WTC11 (cell line): ENCODE measurements around the gene NECTIN4. TPM values are rescaled to one million over a fixed set of nuclear protein-coding genes. Genes with fewer than 3 reads are reported as not detected.

Source experiments
- ATAC-seq: fragments of 200-7000 bp; cut with Tn5 transposase; 2 replicates; pipeline ENCODE4 v1.10.0; 2021; ENCODE audit warnings: mild to moderate bottlenecking, moderate library complexity
- CTCF ChIA-PET: fragments of 300-600 bp; sonication (Branson Sonifier 250); formaldehyde crosslinking; loops from one replicate; lab custom pipeline; 2021; ENCODE audit warnings: antibody characterized with exemption; lab: Charles Lee
- POLR2A ChIA-PET: fragments of 350-600 bp; sonication (Branson Sonifier 250); formaldehyde crosslinking; loops from one replicate; lab custom pipeline; 2021; ENCODE audit warnings: antibody characterized with exemption; lab: Charles Lee
- DNase-seq: peaks from one replicate; pipeline ENCODE4 v3.0.0; 2021; ENCODE audit warnings: low spot score
- H3K27ac Mint-ChIP-seq: 2 replicates; pipeline ENCODE4 v1.8.0; 2021; ENCODE audit warnings: mixed read lengths
- H3K27me3 Mint-ChIP-seq: 2 replicates; pipeline ENCODE4 v1.8.0; 2021; ENCODE audit warnings: low read depth, mild to moderate bottlenecking, moderate library complexity, mixed read lengths
- H3K36me3 Mint-ChIP-seq: 2 replicates; pipeline ENCODE4 v1.8.0; 2021; ENCODE audit warnings: mixed read lengths
- H3K4me1 Mint-ChIP-seq: 2 replicates; pipeline ENCODE4 v1.8.0; 2022; ENCODE audit warnings: mixed read lengths
- H3K4me3 Mint-ChIP-seq: 2 replicates; pipeline ENCODE4 v1.8.0; 2021; ENCODE audit warnings: mild to moderate bottlenecking, moderate library complexity, mixed read lengths
- H3K9me3 Mint-ChIP-seq: 2 replicates; pipeline ENCODE4 v1.8.0; 2021; ENCODE audit warnings: mixed read lengths
- FOXJ3 ChIP-seq: sonication (generic); formaldehyde crosslinking; IDR thresholded peaks from 2 replicates; pipeline ENCODE4 v1.9.0; 2021; ENCODE audit warnings: missing genetic modification reagents, mild to moderate bottlenecking, borderline replicate concordance
- FOXK1 ChIP-seq: sonication (generic); formaldehyde crosslinking; IDR thresholded peaks from 2 replicates; pipeline ENCODE4 v1.8.0; 2022; ENCODE audit warnings: mild to moderate bottlenecking, moderate library complexity, missing genetic modification reagents
- KAT7 ChIP-seq: sonication (generic); formaldehyde crosslinking; IDR thresholded peaks from 2 replicates; pipeline ENCODE4 v1.8.1; 2023; ENCODE audit warnings: missing genetic modification reagents, mild to moderate bottlenecking, borderline replicate concordance
- NFATC4 ChIP-seq: fragments of 250-450 bp; sonication (Bioruptor Pico); IDR thresholded peaks from 2 replicates; pipeline ENCODE4 v1.9.0; 2021; ENCODE audit warnings: mild to moderate bottlenecking
- NR2C2 ChIP-seq: sonication (generic); formaldehyde crosslinking; IDR thresholded peaks from 2 replicates; pipeline ENCODE4 v1.8.0; 2022; ENCODE audit warnings: mild to moderate bottlenecking, missing genetic modification reagents
- NR3C1 ChIP-seq: sonication (generic); formaldehyde crosslinking; conservative IDR thresholded peaks from 2 replicates; pipeline ENCODE4 v1.8.1; 2023; ENCODE audit warnings: low read depth, mild to moderate bottlenecking, missing genetic modification reagents
- ZNF121 ChIP-seq: sonication (generic); formaldehyde crosslinking; IDR thresholded peaks from 2 replicates; pipeline ENCODE4 v1.8.0; 2023; ENCODE audit warnings: missing genetic modification reagents
- ZNF263 ChIP-seq: sonication (generic); formaldehyde crosslinking; IDR thresholded peaks from 2 replicates; pipeline ENCODE4 v1.8.1; 2022; ENCODE audit warnings: low read depth, mild to moderate bottlenecking, moderate library complexity, missing genetic modification reagents
- total RNA-seq: library from RNA; stranded (reverse); gene quantifications from 3 replicates; pipeline ENCODE4 v1.2.3, GENCODE V29; 2021
- TF ChIP-seq, protein P1 (sequence below): sonication (generic); formaldehyde crosslinking; IDR thresholded peaks from 2 replicates; pipeline ENCODE4 v1.8.0; 2022; ENCODE audit warnings: missing genetic modification reagents
- TF ChIP-seq, protein P2 (sequence below): sonication (generic); formaldehyde crosslinking; IDR thresholded peaks from 2 replicates; pipeline ENCODE4 v1.8.1; 2022; ENCODE audit warnings: low read depth, mild to moderate bottlenecking, moderate library complexity, missing genetic modification reagents, borderline replicate concordance
- TF ChIP-seq, protein P3 (sequence below): fragments of 250-450 bp; sonication (Bioruptor Pico); IDR thresholded peaks from 2 replicates; pipeline ENCODE4 v2.1.2; 2022; ENCODE audit warnings: mild to moderate bottlenecking, moderate library complexity
- TF ChIP-seq, protein P4 (sequence below): fragments of 200-600 bp; IDR thresholded peaks from 2 replicates; pipeline ENCODE4 v1.8.0; 2022; ENCODE audit warnings: antibody characterized with exemption
- TF ChIP-seq, protein P5 (sequence below): fragments of 250-450 bp; sonication (Bioruptor Pico); conservative IDR thresholded peaks from 2 replicates; pipeline ENCODE4 v1.9.0; 2021; ENCODE audit warnings: mild to moderate bottlenecking
- TF ChIP-seq, protein P6 (sequence below): sonication (generic); formaldehyde crosslinking; IDR thresholded peaks from 2 replicates; pipeline ENCODE4 v1.8.0; 2022; ENCODE audit warnings: mild to moderate bottlenecking, missing genetic modification reagents
- TF ChIP-seq, protein P7 (sequence below): sonication (generic); formaldehyde crosslinking; IDR thresholded peaks from 2 replicates; pipeline ENCODE4 v1.8.1; 2022; ENCODE audit warnings: low read depth, missing genetic modification reagents, borderline replicate concordance
- TF ChIP-seq, protein P8 (sequence below): sonication (generic); formaldehyde crosslinking; IDR thresholded peaks from 2 replicates; pipeline ENCODE4 v1.8.0; 2023; ENCODE audit warnings: mild to moderate bottlenecking, missing genetic modification reagents

Gene NECTIN4
- total RNA-seq, 1 experiment from 2014 or later = 1.7 TPM

DNA sequence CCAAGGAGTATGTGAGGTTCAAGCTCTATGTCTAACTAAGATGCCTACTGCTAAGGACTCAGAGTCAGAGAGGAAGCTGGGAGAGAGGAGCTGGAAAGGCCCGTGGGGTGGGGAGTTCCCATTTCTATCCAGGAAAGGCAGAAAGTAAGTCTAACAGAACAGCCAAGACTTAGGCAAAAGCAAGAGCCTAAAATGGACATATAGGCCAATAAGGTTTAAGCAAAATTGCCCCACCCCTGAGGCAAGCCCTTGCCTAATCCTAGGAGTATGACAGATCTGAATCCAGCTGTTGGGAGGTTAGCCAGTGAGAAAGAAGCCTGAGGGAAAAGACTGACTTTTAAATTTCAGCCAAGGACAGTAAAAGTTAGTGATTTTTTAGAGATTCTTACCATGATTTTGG, 7.2 kb upstream of the NECTIN4 start:
- TF ChIP-seq, protein P1, sequence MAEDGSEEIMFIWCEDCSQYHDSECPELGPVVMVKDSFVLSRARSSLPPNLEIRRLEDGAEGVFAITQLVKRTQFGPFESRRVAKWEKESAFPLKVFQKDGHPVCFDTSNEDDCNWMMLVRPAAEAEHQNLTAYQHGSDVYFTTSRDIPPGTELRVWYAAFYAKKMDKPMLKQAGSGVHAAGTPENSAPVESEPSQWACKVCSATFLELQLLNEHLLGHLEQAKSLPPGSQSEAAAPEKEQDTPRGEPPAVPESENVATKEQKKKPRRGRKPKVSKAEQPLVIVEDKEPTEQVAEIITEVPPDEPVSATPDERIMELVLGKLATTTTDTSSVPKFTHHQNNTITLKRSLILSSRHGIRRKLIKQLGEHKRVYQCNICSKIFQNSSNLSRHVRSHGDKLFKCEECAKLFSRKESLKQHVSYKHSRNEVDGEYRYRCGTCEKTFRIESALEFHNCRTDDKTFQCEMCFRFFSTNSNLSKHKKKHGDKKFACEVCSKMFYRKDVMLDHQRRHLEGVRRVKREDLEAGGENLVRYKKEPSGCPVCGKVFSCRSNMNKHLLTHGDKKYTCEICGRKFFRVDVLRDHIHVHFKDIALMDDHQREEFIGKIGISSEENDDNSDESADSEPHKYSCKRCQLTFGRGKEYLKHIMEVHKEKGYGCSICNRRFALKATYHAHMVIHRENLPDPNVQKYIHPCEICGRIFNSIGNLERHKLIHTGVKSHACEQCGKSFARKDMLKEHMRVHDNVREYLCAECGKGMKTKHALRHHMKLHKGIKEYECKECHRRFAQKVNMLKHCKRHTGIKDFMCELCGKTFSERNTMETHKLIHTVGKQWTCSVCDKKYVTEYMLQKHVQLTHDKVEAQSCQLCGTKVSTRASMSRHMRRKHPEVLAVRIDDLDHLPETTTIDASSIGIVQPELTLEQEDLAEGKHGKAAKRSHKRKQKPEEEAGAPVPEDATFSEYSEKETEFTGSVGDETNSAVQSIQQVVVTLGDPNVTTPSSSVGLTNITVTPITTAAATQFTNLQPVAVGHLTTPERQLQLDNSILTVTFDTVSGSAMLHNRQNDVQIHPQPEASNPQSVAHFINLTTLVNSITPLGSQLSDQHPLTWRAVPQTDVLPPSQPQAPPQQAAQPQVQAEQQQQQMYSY = no peak
- TF ChIP-seq ZNF121 (CRISPR knock-in tag) = no peak
- no peak for TF ChIP-seq FOXK1
- TF ChIP-seq, protein P2, sequence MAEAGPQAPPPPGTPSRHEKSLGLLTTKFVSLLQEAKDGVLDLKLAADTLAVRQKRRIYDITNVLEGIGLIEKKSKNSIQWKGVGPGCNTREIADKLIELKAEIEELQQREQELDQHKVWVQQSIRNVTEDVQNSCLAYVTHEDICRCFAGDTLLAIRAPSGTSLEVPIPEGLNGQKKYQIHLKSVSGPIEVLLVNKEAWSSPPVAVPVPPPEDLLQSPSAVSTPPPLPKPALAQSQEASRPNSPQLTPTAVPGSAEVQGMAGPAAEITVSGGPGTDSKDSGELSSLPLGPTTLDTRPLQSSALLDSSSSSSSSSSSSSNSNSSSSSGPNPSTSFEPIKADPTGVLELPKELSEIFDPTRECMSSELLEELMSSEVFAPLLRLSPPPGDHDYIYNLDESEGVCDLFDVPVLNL = no peak
- TF ChIP-seq, protein P3, sequence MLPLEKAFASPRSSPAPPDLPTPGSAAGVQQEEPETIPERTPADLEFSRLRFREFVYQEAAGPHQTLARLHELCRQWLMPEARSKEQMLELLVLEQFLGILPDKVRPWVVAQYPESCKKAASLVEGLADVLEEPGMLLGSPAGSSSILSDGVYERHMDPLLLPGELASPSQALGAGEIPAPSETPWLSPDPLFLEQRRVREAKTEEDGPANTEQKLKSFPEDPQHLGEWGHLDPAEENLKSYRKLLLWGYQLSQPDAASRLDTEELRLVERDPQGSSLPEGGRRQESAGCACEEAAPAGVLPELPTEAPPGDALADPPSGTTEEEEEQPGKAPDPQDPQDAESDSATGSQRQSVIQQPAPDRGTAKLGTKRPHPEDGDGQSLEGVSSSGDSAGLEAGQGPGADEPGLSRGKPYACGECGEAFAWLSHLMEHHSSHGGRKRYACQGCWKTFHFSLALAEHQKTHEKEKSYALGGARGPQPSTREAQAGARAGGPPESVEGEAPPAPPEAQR (CRISPR knock-in tag) = no peak
- no peak for TF ChIP-seq ZNF263 (CRISPR knock-in tag)
- TF ChIP-seq, protein P4, sequence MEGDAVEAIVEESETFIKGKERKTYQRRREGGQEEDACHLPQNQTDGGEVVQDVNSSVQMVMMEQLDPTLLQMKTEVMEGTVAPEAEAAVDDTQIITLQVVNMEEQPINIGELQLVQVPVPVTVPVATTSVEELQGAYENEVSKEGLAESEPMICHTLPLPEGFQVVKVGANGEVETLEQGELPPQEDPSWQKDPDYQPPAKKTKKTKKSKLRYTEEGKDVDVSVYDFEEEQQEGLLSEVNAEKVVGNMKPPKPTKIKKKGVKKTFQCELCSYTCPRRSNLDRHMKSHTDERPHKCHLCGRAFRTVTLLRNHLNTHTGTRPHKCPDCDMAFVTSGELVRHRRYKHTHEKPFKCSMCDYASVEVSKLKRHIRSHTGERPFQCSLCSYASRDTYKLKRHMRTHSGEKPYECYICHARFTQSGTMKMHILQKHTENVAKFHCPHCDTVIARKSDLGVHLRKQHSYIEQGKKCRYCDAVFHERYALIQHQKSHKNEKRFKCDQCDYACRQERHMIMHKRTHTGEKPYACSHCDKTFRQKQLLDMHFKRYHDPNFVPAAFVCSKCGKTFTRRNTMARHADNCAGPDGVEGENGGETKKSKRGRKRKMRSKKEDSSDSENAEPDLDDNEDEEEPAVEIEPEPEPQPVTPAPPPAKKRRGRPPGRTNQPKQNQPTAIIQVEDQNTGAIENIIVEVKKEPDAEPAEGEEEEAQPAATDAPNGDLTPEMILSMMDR = no peak
- TF ChIP-seq KAT7 (CRISPR knock-in tag) = no peak
- TF ChIP-seq, protein P5, sequence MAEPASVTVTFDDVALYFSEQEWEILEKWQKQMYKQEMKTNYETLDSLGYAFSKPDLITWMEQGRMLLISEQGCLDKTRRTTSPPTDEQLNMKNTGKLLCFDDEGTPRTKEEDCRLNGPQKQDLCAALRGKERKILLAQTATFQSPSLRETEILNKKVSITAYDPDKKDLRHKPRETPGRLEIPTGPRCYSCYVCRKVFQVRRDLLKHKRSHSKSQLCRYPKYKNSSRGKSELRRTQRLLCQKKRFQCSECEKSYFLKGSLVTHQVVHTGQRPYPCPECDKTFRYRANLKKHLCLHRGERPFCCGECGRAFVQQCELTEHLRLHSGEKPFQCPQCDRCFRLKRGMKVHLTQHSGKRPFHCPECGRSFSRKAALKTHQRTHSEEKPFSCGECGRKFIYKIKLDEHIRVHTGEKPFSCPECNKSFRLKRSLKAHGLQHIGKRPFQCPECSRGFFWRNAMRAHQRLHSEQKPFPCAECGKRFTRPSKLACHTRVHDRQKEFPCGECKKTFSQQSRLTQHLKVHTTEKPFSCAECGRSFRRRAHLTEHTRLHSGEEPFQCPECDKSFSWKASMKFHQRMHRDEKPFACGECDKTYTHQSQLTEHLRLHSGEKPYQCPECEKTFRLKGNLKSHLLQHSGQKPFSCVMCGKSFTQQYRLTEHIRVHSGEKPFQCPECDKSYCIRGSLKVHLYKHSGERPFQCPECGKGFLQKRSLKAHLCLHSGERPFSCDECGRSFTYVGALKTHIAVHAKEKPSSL (CRISPR knock-in tag) = no peak
- TF ChIP-seq, protein P6, sequence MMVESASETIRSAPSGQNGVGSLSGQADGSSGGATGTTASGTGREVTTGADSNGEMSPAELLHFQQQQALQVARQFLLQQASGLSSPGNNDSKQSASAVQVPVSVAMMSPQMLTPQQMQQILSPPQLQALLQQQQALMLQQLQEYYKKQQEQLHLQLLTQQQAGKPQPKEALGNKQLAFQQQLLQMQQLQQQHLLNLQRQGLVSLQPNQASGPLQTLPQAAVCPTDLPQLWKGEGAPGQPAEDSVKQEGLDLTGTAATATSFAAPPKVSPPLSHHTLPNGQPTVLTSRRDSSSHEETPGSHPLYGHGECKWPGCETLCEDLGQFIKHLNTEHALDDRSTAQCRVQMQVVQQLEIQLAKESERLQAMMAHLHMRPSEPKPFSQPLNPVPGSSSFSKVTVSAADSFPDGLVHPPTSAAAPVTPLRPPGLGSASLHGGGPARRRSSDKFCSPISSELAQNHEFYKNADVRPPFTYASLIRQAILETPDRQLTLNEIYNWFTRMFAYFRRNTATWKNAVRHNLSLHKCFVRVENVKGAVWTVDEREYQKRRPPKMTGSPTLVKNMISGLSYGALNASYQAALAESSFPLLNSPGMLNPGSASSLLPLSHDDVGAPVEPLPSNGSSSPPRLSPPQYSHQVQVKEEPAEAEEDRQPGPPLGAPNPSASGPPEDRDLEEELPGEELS = no peak
- no peak for TF ChIP-seq NFATC4 (CRISPR knock-in tag)
- TF ChIP-seq NR2C2 (CRISPR knock-in tag) = no peak
- TF ChIP-seq, all 79 proteins: peak for 0
- Mint-ChIP-seq H3K4me3 (no peak overlapping the region), H3K4me1 (peaks cover 6% of the 10 kb centered on the region), H3K27me3 (peaks cover 6% of the 10 kb centered on the region; the same call in 1 of the 2 replicates), H3K9me3 (no peaks in the 10 kb centered on the region), H3K36me3 (peaks cover 9% of the 10 kb centered on the region), H3K27ac (no peak overlapping the region)
- ATAC-seq (no peak), DNase-seq (no peak)
- CTCF ChIA-PET = interaction anchor here (1.4 to 8.2 kb wide), 10 partner anchors 11 to 316 kb away, joined by 3 to 109 read pairs (median 14); partner anchors contain the start of genes ARHGAP30 and ITLN2
- POLR2A ChIA-PET = interaction anchor here (1.6 kb wide), 1 partner anchor 51 kb away, joined by 9 read pairs; the partner anchor contains the start of gene USF1

DNA sequence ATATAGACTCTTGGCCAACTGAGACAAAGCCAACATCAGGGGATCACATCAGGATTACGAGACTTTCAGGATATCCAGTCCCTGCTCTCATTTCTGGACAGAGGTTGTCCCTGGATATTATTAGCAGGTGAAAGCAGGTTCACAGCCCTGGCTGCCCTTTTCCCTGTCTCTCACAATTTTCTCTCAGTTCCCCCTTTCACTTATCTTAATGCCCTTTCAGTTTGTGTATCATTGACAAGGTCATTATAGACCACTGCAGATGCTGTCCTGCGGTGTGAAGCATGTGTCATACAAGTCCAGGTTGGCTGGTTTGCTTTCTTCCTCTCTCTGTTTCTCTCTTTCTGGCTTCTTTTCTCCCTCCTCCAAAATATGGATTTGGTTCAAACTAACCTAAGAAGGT, 6.7 kb upstream of the NECTIN4 start:
- ATAC-seq = no peak
- CTCF ChIA-PET = interaction anchor here (0.9 to 8.2 kb wide), 5 partner anchors 10 to 142 kb away, joined by 3 to 109 read pairs (median 24); partner anchors contain the start of genes ARHGAP30, ITLN2 and PPOX
- POLR2A ChIA-PET = no interaction called here
- TF ChIP-seq, protein P7, sequence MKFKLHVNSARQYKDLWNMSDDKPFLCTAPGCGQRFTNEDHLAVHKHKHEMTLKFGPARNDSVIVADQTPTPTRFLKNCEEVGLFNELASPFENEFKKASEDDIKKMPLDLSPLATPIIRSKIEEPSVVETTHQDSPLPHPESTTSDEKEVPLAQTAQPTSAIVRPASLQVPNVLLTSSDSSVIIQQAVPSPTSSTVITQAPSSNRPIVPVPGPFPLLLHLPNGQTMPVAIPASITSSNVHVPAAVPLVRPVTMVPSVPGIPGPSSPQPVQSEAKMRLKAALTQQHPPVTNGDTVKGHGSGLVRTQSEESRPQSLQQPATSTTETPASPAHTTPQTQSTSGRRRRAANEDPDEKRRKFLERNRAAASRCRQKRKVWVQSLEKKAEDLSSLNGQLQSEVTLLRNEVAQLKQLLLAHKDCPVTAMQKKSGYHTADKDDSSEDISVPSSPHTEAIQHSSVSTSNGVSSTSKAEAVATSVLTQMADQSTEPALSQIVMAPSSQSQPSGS = no peak
- TF ChIP-seq, protein P8, sequence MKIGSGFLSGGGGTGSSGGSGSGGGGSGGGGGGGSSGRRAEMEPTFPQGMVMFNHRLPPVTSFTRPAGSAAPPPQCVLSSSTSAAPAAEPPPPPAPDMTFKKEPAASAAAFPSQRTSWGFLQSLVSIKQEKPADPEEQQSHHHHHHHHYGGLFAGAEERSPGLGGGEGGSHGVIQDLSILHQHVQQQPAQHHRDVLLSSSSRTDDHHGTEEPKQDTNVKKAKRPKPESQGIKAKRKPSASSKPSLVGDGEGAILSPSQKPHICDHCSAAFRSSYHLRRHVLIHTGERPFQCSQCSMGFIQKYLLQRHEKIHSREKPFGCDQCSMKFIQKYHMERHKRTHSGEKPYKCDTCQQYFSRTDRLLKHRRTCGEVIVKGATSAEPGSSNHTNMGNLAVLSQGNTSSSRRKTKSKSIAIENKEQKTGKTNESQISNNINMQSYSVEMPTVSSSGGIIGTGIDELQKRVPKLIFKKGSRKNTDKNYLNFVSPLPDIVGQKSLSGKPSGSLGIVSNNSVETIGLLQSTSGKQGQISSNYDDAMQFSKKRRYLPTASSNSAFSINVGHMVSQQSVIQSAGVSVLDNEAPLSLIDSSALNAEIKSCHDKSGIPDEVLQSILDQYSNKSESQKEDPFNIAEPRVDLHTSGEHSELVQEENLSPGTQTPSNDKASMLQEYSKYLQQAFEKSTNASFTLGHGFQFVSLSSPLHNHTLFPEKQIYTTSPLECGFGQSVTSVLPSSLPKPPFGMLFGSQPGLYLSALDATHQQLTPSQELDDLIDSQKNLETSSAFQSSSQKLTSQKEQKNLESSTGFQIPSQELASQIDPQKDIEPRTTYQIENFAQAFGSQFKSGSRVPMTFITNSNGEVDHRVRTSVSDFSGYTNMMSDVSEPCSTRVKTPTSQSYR = no peak
- TF ChIP-seq FOXJ3 (CRISPR knock-in tag) = no peak
- TF ChIP-seq NR3C1 = no peak

More for the DNA sequence above, 6.7 kb upstream of the NECTIN4 start:
- Mint-ChIP-seq H3K4me1 (peaks cover 6% of the 10 kb centered on the region), H3K36me3 (peaks cover 6% of the 10 kb centered on the region), H3K9me3 (no peaks in the 10 kb centered on the region), H3K27ac (no peak overlapping the region), H3K4me3 (no peak overlapping the region), H3K27me3 (peaks cover 6% of the 10 kb centered on the region; the same call in 1 of the 2 replicates)
- no peak for DNase-seq
